DLD1 (cell line): ENCODE results near the gene CSF2.
"Not testable (repeated sequence)": the region's sequence is repeated elsewhere in the genome, so short reads cannot be mapped to it uniquely, and the experiment has no call there.

Source experiments
- in situ Hi-C: cut with HindIII; loops from 2 replicates; pipeline ENCODE4 v1.10.0; 2017; ENCODE audit warnings: low sequenced_read_pairs

The CSF2 gene

DNA sequence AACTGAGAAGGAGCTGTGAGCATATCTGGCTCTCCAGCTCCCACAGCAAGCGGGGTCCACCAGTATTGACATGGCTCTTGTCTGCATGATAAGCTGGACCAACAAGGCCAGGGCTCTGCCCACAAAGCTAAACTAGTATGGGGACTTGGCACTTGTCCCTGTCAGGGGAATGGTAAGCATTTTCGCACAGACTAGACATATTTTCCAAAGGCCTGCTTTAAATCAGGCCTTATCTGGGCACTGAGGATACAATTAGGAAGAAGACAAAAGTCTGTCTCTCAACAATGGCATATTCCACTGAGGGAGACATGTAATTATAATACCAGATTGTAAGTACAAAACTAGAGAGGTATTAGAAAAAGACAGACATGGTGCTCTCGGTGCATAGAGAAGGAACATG is 32.1 kb downstream of the CSF2 start:
- in situ Hi-C loops: no loop called here

GRCh38 chr5:132108495-132108894 is 34.9 kb downstream of the CSF2 start:
- in situ Hi-C loops: not testable (repeated sequence)

DNA sequence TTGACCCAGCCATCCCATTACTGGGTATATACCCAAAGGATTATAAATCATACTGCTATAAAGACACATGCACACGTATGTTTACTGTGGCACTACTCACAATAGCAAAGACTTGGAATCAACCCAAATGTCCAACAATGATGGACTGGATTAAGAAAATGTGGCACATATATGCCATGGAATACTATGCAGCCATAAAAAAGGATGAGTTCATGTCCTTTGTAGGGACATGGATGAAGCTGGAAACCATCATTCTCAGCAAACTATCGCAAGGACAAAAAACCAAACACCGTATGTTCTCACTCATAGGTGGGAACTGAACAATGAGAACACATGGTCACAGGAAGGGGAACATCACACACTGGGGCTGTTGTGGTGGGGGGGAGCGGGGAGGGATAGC is 35.4 kb downstream of the CSF2 start:
- in situ Hi-C loops: not testable (repeated sequence)

GRCh38 chr5:132109494-132110053 is 36.0 kb downstream of the CSF2 start:
- in situ Hi-C loops: no loop called here

DNA sequence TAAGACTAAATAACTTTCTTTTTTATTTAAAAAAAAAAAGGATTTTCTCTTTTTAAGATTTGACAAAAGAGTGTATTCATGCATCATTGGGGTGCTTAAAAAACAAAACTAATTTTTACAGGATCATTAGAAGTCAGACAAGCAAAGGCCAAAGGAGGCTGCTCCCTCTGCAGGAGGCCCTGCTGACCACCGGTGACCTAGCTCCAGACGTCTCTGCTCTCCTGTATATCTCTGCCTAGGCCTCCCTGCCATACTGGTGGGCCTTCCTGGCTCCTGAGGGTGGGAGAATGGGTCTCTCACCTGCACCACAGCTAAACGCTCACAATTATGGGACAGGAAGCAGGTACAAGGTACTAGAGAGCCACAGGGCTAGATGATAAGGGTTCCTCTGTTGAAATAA is 36.6 kb downstream of the CSF2 start:
- in situ Hi-C loops: no loop called here

- in situ Hi-C loops: no loop called here
These were observed 37.3 kb downstream of the CSF2 start for GRCh38 chr5:132110930-132111329.

GRCh38 chr5:132112111-132112510 is 38.5 kb downstream of the CSF2 start:
- in situ Hi-C loops: no loop called here

GRCh38 chr5:132114150-132115121 is 40.8 kb downstream of the CSF2 start:
- in situ Hi-C loops: no loop called here

GRCh38 chr5:132115375-132115774 is 41.8 kb downstream of the CSF2 start:
- in situ Hi-C loops: no loop called here

GRCh38 chr5:132116072-132116471 is 42.5 kb downstream of the CSF2 start:
- in situ Hi-C loops: no loop called here

- in situ Hi-C loops: not testable (repeated sequence)
These were observed 43.4 kb downstream of the CSF2 start for GRCh38 chr5:132116909-132117489.

DNA sequence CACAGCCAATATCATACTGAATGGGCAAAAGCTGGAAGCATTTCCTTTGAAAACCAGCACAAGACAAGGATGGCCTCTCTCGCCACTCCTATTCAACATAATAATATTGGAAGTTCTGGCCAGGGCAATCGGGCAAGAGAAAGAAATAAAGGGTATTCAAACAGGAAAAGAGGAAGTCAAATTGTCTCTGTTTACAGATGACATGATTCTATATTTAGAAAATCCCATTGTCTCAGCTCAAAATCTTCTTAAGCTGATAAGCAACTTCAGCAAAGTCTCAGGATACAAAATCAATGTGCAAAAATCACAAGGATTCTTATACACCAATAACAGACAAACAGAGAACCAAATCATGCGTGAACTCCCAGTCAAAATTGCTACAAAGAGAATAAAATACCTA is 47.1 kb downstream of the CSF2 start:
- in situ Hi-C loops: not testable (repeated sequence)

GRCh38 chr5:132122971-132123370 is 49.4 kb downstream of the CSF2 start:
- in situ Hi-C loops: not testable (repeated sequence)

DNA sequence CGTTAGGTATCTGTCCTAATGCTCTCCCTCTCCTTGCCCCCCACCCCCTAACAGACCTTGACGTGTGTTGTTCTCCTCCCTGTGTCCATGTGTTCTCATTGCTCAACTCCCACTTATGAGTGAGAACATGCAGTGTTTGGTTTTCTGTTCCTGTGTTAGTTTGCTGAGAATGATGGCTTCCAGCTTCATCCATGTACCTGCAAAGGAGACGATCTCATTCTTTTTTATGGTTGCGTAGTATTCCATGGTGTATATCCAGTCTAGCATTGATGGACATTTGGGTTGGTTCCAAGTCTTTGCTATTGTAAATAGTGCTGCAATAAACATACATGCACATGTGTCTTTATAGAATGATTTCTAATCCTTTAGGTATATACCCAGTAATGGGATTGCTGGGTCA is 50.0 kb downstream of the CSF2 start:
- in situ Hi-C loops: not testable (repeated sequence)
